G401.6 (cell line): ENCODE data around the gene RPA3.

Experiments used
- FAIRE-seq: peaks from 2 replicates; lab custom pipeline; 2012; peaks lifted over from hg19 to GRCh38; lab: Jason Lieb, UNC

RPA3 gene

GRCh38 chr7:7596176-7596575 lies 122.2 kb downstream of the RPA3 start:
- FAIRE-seq, result no peak

- FAIRE-seq, result peak; percentile 97
These were observed 123.0 kb downstream of the RPA3 start for GRCh38 chr7:7595451-7595850.
